K562 (cell line): Measurements from ENCODE around the gene CCNO.

Experiments
- KAT7 ChIP-seq: sonication (generic); formaldehyde crosslinking; IDR thresholded peaks from 2 replicates; pipeline ENCODE4 v1.8.0; 2022; ENCODE audit warnings: missing genetic modification reagents, mild to moderate bottlenecking, borderline replicate concordance
- MYNN ChIP-seq, 2 experiments: sonication (generic); formaldehyde crosslinking in 1 of 2; IDR thresholded peaks; 2 replicates each; pipeline versions ENCODE4 v1.5.0 to v1.6.1; 2016 to 2020; ENCODE audit warnings: antibody characterized with exemption in 1 of 2, missing genetic modification reagents in 1 of 2
- NCOR1 ChIP-seq: fragments of 450-650 bp; IDR thresholded peaks from 2 replicates; pipeline ENCODE4 v1.6.1; 2016; ENCODE audit warnings: mild to moderate bottlenecking, moderate library complexity
- RAD21 ChIP-seq, 2 experiments: fragments of 250-450 bp in 1 of 2; fragments of 450-650 bp in 1 of 2; sonication (Bioruptor Pico) in 1 of 2; formaldehyde crosslinking in 1 of 2; IDR thresholded peaks in 1 of 2; conservative IDR thresholded peaks in 1 of 2; 2 replicates each; pipeline versions ENCODE4 v1.4.0 to v1.8.0; 2020 to 2022; ENCODE audit warnings: mild to moderate bottlenecking in 2 of 2, moderate library complexity in 1 of 2

GRCh38 chr5:55226934-55227663 lies 6.3 kb downstream of the CCNO start, which contains the start of gene MCIDAS:
- TF ChIP-seq RAD21 (CRISPR knock-in tag; conservative IDR thresholded peaks at IDR 0.05 in 1 of 2, IDR thresholded peaks at IDR 0.05 in 1 of 2) (peak in 1 of 2 experiments; percentile 17; a peak in 1 of 4 replicates), NCOR1 (no peak), MYNN (IDR thresholded peaks at IDR 0.05) (no peak), MYNN (CRISPR knock-in tag; IDR thresholded peaks at IDR 0.05) (no peak), KAT7 (peak; percentile 94)
